Cardiac septum (tissue), 1 donor: ENCODE measurements around the gene SPNS3. TPM values are rescaled to one million over a fixed set of nuclear protein-coding genes. Genes with fewer than 3 reads are reported as not detected.

Experiments
- DNase-seq: peaks from one replicate; pipeline ENCODE4 v3.0.0-alpha.2; 2020; ENCODE audit warnings: low spot score
- intact Hi-C: fragments of 100-400 bp; cut with DNase I; formaldehyde crosslinking; loops from one replicate; pipeline ENCODE4 v1.14.0; 2022
- total RNA-seq: library from RNA; stranded (reverse); fragmentation: NEBNext Ultra II Directional; extraction: Animal tissue kit (Norgen Biotek cat#: 25700); gene quantifications from one replicate; pipeline ENCODE4 v1.2.1, GENCODE V29; 2021
- donor health status: DM: no; HTN: no; CAD: no.

SPNS3 gene
- total RNA-seq, 1 donor from 2014 or later = 0.54 TPM

DNA sequence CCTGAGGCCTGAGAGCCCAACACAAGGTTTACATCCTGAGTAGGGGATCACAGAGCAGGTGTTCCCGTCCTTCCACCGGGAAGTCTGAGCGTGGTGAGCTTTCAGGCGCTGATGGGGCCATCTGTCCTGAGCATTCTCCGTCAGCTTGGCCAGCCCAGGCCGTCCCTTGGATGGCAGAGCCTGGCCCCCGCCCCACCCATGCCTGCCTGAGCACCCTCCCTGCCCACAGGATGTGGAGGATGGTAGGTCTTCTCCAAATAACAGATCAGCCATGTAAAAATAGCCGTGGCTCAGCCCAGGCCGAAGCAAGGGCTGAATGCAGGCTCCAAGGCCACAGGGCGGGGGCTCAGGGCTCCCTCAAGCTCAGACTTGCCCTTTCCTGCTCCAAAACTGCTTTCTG lies 85.2 kb downstream of the SPNS3 start:
- intact Hi-C loops = no loop called here
- no peak for DNase-seq

DNA sequence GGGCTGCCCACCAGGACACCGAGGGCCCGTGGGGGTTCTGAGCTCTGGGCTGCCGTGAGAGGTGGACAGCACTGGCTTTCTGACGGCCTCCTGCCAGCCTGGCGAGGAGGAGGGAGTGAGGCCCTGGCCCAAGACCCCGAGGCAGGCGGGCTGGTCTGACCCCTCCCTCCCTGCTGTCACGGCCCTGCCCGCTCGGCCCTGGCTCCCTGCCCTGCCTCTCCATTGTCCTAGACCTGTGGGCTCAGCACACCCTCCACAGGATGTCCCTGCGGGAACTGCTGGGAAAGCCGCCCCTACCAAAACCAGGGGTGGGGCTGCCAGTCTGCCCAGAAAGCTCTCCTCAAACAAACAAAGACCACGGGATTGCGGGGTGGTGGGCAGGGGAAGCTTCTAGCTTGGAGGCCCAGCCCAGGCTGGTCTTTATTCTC lies 85.6 kb downstream of the SPNS3 start:
- intact Hi-C loops = no loop called here
- DNase-seq = no peak

- DNase-seq = no peak
- intact Hi-C loops = no loop called here
Measured at GRCh38 chr17:4520060-4520893, 86.5 kb downstream of the SPNS3 start.

DNA sequence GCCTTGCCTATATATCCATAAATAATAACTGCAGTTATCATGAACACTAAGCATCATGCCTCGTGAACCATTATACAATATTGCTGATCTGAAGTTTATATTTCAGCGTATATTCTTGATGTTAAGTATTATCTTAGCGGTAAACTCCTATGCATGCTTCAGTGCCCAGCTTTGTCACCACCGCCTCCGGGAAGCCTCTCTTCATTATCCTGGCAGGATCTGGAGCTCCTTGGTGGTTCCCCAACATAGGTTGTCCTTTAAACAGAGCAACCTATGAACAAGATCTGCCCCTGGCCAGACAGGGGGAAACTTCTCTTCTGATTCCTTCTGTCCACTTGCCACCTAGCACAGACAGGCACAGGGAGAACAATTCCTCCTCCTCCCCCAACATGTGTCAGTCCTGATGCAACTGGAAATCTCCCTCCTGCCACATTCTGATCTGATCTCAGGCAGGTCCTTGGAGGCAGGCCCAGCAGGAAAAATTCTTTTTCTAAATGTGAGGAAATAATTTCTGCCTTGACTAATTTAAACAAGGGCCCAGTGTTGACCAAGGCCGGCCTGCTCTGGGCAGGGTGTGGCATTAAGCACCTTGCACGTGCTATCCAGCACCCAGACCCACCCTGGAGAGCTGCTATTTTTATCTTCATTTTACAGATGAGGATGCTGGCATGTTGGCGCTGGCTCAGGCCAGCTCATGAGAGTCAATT lies 87.3 kb downstream of the SPNS3 start:
- DNase-seq = no peak
- intact Hi-C loops = no loop called here

GRCh38 chr17:4522661-4523060 lies 88.9 kb downstream of the SPNS3 start:
- intact Hi-C loops = no loop called here
- no peak for DNase-seq

DNA sequence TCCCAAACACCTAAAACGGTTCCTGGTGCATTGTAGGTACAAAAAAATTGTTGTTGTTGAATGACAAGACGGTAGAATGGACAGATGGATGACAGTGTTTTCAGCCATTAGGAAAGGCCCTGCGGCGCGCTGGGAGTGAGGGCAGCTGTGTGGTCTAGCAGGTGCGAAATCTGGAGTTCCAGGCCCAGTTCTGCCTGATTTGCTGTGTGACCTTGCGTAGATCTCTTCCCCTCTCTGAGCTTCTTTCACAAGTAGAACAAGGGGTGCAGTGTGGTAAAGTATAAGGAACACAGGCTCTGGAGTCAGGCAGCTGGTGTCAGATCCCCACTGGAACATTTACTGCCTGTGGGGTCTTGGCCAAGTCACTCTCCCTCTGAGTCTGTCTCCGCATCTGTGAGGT lies 90.2 kb downstream of the SPNS3 start:
- intact Hi-C loops = no loop called here
- DNase-seq = no peak

- intact Hi-C loops = no loop called here
- no peak for DNase-seq
Measured at GRCh38 chr17:4525691-4526397, 92.1 kb downstream of the SPNS3 start.

- intact Hi-C loops = no loop called here
- no peak for DNase-seq
Measured at GRCh38 chr17:4527134-4527533, 93.4 kb downstream of the SPNS3 start.

DNA sequence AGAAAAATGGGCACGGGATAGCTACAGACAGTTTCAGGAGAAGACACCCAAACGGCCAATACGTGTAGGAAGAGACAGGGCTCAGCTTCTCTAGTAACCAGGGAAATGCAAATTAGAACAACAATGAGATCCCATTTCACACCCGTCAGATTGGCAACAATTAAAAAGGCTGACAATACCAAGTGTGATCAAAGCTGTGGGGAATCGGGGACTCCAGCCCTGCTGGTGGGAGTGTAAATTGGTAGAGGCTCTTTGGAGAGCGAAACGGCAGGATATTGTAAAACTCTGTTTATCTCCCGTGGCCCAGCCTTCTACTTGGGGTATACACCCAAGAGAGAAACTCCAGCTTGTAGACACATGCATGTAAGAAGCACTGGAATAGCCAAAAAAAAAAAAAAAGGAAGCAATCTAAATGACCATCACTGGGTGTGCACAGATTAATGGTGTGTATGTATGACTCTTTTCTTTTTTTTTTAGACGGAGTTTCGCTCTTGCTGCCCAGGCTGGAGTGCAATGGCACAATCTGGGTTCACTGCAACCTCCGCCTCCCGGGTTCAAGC lies 93.9 kb downstream of the SPNS3 start:
- intact Hi-C loops = no loop called here
- no peak for DNase-seq

- no peak for DNase-seq
- intact Hi-C loops = no loop called here
Measured at GRCh38 chr17:4529533-4530152, 95.9 kb downstream of the SPNS3 start.

DNA sequence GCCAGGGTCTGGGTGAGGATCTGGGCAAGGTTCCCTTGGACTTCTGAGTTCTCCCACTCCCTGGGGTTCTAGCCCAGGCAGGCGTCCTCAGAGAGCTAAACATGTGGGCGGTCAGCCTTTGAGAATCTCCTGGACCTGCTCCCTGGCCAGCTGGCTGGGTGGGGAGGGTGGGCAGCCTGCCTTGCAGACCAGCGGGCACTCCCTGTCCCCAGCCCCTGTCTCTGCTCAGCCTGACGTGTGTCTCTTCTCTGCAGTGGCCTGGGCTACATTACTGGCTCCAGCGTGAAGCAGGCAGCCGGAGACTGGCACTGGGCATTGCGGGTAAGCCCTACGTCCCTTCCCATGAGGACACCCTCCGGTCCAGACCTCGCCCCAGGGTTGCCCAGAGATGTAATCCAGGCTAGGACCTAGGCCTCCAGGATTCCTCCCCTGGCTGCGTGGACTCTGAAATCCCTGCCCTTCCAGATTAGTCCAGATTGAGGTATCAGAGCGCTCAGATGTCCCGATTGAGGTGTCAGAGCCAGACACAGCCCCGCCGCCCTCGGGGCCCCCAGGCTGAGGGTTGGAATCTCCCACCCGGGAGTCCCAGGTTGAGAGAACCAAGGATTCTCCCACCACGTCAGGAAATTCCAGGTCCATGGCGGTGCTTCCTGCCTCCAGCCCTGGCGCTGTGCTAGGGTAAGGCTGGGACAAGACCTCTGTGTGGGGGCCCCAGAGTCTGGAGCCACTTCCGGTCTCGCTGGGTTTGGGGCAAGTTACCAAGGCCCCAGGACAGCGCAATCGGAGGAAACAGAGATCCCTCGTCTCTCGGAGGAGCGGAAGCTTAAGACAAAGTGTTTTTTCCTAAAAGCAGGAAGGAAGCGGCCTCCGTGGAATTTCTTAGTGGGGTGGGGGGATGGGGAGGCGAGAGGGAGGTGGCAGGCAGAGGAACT lies 97.3 kb downstream of the SPNS3 start:
- no peak for DNase-seq
- intact Hi-C loops = no loop called here

DNA sequence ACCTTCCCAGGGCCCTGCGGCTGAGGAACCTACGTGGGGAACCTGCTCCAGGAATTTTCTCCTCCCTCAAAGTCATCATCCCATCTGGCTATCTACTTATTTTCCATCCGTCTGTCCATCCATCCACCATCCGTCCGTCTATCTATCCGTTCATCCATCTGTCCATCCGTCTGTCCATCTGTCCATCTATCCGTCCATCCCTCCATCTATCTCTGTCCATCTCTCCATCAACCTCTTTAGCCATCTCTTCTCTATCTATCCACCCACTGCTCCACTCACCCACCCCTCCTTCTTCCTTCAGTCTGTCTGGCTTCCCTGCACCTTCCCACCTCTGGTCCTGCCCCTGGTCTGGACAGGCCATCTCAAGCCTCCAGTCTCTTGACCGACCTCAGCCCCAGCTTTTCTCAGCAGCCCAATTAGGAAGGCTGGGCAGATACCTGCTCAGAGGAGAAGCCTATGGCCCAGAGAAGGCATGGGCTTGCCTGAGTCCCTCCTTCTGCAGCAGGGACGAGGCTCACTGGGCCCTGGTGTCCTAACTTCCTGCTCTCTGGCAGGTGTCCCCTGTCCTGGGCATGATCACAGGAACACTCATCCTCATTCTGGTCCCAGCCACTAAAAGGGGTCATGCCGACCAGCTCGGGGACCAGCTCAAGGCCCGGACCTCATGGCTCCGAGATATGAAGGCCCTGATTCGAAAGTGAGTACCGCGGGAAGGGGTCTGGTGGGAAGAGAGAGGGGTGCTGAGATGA lies 98.4 kb downstream of the SPNS3 start:
- no peak for DNase-seq
- intact Hi-C loops = no loop called here

DNA sequence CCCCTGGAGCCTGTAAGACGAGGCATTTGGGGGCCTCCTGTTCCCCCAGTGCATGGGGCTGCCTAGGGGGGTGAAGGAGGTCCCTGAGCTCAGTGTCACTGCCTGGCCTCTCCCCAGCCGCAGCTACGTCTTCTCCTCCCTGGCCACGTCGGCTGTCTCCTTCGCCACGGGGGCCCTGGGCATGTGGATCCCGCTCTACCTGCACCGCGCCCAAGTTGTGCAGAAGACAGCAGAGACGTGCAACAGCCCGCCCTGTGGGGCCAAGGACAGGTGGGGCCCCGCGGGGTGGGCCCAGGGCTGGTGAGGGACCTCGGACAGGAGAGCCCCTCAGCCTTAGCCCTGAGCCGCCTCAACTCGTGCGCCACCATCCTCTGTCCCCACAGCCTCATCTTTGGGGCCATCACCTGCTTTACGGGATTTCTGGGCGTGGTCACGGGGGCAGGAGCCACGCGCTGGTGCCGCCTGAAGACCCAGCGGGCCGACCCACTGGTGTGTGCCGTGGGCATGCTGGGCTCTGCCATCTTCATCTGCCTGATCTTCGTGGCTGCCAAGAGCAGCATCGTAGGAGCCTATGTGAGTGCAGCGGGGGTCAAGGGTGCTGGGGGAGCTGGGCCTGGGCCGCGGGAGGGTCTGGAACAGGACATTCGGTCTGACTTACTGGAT lies 99.3 kb downstream of the SPNS3 start:
- intact Hi-C loops = no loop called here
- no peak for DNase-seq

DNA sequence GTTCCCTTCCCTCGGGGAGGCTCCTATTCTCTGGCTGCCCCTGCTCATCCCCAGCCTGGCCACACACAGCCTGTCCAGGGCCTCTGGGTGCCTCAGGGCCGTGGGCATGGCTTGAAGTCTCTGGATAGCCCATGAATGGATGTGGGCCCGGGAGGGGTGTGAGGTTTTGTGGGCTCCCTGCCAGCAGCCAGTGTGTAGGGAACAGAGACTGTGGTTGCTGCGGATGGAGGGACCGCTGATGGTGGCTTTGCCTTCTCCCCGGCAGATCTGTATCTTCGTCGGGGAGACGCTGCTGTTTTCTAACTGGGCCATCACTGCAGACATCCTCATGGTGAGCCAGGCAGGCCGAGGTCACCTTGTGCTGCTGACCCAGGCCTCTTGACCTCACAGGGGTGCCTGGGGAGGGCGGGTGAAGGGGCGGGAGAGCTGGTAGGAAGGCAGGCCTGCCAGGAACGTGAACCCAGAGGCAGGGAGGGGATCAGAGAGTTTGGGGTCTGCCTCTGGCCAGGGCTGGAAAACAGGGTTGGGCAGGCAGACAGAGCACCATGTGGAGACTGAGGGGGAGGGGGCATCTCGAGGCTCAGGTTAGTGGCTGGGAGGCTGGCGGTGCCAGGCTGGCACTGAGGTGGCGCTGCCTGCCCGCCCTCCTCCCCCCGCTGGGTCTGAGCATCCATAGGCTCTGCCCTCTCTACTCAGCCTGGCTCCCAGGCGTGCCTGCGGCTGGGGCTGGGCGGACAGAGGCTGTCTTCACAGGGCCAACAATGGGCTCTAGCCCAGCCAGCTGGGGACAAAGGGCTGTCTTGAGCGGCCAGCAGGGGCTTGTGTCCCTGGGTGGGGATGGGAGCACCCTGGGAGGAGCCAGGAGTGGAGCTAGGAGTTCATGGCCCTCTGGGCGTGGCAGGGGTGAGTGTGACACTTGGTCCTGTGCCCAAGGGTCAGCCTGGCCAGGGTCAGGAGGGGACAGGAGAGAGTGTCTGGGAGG lies 100.1 kb downstream of the SPNS3 start:
- intact Hi-C loops = no loop called here
- DNase-seq = no peak

- intact Hi-C loops = no loop called here
- no peak for DNase-seq
Measured at GRCh38 chr17:4534515-4534914, 100.8 kb downstream of the SPNS3 start.

DNA sequence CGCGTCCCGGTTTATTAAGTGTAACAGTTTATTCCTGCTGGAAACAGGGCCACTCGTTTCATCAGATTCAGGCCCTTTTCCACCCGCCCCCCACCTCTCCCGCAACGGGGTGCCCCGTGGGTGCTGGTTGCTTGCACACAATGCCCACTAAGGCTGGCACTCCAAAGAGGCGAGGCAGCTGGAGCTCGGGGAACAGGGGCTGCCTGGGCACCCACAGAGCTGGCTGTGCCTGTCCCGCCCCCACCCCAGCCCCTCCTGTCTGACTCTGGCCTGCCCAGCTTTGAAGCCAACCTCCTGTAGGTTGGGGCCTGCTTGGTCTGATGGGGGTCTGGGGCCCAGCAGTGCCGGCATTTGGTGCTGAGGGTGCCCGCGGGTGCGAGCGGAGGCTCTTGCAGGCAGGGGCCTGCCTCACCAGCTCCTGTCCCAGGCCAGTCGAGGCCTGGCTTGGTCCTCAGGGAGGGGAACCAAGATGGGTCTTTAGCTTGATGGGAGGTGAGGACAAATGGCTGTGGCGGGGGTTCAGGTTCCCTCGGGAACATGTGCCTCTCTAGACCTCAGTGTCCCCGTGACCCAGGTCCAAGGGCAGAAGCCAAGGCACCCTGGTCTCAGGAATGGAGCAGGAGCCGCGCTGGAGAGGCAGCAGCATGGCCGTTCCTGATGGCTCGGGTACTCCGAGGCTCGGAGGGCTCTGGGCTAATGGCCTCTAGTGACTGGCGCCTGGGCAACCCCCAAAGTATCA lies 101.4 kb downstream of the SPNS3 start:
- DNase-seq = no peak
- intact Hi-C loops = loop anchor here (5.0 kb wide), 1 partner anchor 33 kb away; no protein-coding TSS in a partner anchor
